ENCODE data around the gene NEUROD4.

NEUROD4 gene

DNA sequence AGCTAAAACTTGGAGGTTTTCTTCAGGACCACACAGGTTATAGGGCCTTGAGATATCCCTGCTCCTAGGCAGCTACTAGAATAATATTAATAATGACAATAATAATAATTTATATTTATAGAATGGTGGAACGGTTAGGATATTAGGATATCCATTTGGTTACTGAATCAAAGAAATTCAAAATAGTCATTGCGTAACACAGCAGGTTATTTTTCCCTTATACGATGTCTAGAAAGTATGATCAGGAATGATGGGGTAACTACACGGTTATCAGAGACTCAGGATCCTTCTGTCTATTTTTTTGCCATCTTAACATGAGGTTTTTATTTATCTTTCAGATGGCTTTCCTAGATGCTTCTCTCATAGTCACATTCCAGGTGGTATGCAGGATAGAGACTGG, 39.0 kb downstream of the NEUROD4 start:
- DNase-seq (ENCODE audit: low read depth in 1 of 2, low spot score in 1 of 2) = no peak

DNA sequence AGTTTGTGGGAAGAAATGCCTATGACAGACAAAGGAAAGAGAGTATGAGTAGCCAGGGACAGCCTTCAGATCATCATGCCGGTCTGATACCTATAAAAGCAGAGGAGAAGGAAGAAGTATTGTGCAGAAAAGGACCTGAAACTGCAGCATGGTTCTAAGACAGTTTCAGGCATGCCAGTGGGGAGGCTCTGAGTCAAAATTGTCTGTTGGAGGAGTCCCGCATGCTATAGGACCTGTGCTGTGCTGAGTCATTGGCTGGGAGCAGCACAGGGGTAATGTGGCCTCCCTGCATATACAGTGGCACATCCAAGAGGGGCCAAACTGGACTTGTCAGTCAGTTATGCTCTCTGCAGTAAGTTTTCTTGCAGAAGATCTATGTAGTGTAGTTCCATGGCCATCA, 40.7 kb downstream of the NEUROD4 start:
- DNase-seq (ENCODE audit: low read depth in 1 of 2, low spot score in 1 of 2) = no peak

DNA sequence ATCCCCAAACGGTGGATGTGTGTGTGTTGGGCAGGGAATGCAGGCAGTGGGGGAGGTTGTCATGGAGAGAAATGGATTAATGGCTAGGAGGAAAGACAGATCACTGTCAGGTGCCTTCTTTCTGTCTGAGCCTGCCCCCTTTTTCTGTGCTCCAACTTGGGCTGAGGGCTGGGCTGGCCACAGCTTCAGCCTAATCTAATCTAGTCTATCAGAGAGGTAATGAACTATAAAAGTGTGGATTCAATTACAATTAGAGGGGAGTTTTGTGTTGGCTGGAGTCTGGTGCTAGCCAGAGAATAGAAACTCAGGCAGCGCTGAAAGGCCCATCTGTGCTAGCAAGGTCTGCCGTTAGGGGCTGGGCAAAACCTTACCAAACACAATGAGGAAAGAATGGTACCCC, 41.2 kb downstream of the NEUROD4 start:
- DNase-seq (ENCODE audit: low read depth in 1 of 2, low spot score in 1 of 2) = no peak

DNA sequence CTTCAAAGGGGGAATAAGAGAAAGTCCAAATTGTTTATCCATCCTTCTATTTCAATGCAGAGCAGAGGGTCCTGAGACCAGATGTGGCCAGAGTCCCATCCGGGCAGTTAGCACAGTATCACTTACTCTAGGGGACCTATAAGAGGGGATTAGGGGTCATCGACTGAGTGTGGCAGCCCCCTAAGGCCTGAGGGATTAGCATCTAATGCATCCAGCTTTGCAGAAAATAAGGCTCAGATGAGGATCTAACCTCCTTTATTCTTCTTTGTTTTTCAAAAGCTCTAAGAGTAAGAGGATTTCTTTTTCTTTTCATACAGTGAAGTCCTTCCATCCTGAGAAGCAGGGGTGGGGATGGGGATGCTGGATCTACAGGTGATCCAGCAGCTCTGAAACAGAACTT, 43.5 kb downstream of the NEUROD4 start:
- no peak for DNase-seq (ENCODE audit: low read depth in 1 of 2, low spot score in 1 of 2)

DNA sequence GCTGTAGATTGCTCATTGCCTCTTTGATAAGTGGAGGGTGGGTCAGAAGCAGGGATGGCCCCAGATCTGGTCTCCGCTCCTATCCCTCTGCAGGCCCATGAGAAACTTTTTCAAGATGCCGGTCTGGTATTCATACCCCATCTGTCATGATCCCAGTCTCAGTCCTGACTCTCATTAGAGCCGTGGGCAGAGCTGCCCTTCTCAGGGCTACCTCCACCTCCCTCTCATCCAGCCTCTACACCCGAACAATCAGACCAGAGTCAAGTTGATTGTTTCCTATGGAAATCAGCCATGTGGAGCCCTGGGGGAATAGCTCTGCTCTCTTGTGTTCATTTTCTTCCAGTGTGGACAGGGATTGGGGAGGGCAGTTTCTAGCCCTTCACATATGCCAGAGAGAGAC, 45.8 kb downstream of the NEUROD4 start:
- DNase-seq (ENCODE audit: low read depth in 1 of 2, low spot score in 1 of 2) = no peak

DNA sequence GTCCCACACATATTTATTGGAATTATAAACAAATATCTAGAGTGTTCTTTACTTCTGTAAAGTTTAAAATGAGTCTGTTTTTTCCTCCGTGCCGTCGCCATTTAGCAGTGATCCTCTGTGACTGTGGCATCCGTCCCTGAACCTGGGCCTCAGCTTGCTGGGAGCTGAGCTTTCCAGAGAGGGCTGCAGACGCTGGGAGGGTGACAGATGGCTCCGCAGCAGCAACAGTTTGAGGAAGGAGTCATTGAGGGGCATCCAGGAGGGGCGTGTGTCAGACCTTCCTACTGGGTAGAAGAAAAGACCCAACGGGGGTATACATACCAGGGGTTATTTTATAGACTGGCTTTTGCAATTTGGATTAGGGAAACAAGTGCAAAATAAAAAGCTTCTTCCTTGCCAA, 47.9 kb downstream of the NEUROD4 start:
- no peak for DNase-seq (ENCODE audit: low read depth in 1 of 2, low spot score in 1 of 2)

DNA sequence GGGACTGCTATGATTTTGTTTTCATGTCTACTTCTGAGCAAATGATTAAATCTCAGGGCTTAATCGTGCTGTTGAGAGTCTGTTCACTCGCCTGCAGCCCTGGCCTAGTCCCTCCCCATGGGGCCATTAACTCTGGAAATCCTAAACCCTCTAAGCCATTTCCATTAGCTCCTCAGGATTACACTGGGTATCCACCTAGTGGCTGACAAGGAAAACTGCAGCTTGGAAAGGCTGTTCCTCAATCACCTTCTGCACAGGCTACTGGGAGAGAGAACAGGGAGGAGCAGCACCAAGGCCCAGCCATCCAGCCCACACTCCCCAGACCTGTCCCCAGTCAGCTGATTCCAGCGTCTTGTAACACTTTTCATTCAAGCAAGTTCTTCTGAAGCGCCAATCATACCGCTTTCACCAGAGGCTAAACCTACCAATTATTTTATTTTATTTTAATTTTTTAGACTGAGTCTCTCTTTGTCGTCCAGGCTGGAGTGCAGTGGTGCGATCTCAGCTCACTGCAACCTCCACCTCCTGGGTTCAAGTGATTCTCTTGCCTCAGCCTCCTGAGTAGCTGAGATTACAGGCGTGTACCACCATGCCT, 48.7 kb downstream of the NEUROD4 start:
- DNase-seq (ENCODE audit: low read depth in 1 of 2, low spot score in 1 of 2) = no peak

DNA sequence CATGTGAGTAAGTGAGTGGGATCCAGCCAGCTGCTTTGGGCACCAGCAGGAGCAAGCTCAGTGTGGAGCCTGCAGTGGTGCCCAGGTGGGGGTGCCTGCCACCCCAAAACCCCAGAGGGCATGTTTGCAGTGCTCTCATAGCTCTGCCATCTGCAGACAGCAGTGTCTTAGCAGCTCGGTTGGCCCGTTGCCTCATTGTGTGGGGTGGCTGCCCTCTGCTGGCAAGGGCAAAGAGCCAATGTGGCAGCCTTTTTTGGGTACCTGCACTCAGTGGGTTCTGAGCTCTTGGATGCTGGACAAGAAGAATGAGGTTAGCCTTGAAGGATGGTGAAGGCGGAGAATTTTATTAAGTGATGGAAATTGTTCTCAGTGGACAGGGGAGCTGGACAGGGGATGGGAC, 52.3 kb downstream of the NEUROD4 start:
- DNase-seq (ENCODE audit: low read depth in 1 of 2, low spot score in 1 of 2) = peak; percentile 58

DNA sequence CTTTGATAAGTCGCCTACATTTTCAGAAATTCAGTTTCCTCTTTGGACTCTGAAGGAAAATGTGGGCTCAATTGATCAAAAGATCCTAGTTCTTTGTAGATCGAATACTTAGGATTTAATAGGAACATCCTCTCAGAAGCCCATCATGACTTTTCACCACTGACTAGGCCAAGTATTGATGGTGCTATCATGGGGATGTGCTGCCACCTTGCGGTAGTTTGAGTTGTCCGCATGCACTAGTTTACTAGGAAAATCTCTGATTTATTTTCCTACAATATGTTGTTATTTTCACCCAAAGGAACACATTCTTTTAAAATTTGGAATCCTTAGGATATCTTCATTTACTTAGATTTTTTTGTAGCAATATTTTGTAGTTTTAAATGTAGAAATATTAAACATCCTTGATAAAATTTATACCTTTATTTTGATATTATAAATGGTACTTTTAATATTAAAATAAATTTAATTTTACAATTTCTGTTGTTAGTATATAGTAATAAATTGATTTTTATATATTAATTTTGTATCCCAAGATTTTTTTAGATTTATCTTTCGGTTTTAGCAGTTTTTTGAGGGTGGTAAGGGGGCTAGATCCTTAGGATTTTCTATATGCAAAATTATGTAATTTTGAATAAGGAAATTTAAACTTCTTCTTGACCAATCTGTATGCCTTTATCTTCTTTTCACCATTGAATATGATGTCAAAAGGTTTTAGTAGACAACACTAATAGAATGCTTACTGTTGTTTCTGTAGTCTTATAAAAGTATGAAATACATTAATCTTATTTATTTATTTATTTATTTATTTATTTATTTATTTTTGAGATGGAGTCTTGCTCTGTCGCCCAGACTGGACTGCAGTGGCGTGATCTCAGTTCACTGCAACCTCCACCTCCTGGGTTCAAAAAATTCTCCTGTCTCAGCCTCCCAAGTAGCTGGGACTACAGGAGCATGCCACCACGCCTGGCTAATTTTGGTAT, 53.6 kb downstream of the NEUROD4 start:
- DNase-seq (ENCODE audit: low read depth in 1 of 2, low spot score in 1 of 2) = peak; percentile 51 to 55

DNA sequence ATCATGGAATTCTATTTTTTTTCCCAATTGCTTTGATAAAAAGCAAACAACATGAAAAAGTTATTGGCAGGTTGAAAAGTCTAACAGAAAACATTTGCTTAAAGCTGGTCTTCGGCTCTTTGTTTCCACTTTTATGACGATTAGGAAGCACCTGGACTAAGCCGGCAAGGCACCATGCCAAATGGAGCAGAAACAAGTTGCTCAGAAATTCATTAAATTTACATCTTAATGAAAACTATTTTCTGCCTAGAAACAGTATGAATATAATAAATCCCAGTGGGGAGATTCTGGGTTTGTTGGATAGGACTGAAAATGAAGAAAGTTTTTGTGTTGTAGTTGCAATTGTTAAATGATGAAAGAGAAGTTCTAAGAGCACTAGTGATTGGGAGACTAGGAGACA, 55.0 kb downstream of the NEUROD4 start:
- DNase-seq (ENCODE audit: low read depth in 1 of 2, low spot score in 1 of 2) = no peak
